T-helper 2 cell (primary cell): ENCODE results near the gene ACTG1.
A peak's percentile ranks its signal among the peaks of the same experiment; 100 is the strongest.

ENCODE experiments used
- DNase-seq, 5 experiments: peaks; one replicate each; pipeline versions ENCODE4 v3.0.0 to v3.0.0-alpha.2; 2012 to 2022

Gene ACTG1

GRCh38 chr17:81515530-81516041 lies 3.0 kb upstream of the ACTG1 start:
- no peak for DNase-seq

GRCh38 chr17:81514739-81515529 lies 2.3 kb upstream of the ACTG1 start:
- peak; percentile 33 to 80 (median 61) for DNase-seq

- DNase-seq = peak in 1 of 5 experiments; percentile 24
Observed at GRCh38 chr17:81514489-81514738, 1.8 kb upstream of the ACTG1 start.

GRCh38 chr17:81513753-81514488 lies 1.3 kb upstream of the ACTG1 start:
- DNase-seq = peak in 2 of 5 experiments; percentile 23 to 53

- DNase-seq = peak in 4 of 5 experiments; percentile 33 to 83 (median 50)
Observed at GRCh38 chr17:81513372-81513752, 763 bp upstream of the ACTG1 start.

- DNase-seq = peak in 1 of 5 experiments; percentile 44
Observed at GRCh38 chr17:81511804-81512561, 616 bp downstream of the ACTG1 start.

GRCh38 chr17:81511554-81511803 lies 1.1 kb downstream of the ACTG1 start:
- no peak for DNase-seq

- DNase-seq = peak in 2 of 5 experiments; percentile 44 to 68
Observed at GRCh38 chr17:81510785-81511553, 1.6 kb downstream of the ACTG1 start.

- DNase-seq = peak in 1 of 5 experiments; percentile 17
Observed at GRCh38 chr17:81509972-81510784, 2.4 kb downstream of the ACTG1 start.

GRCh38 chr17:81509207-81509971 lies 3.2 kb downstream of the ACTG1 start:
- DNase-seq = peak in 2 of 5 experiments; percentile 22 to 58

GRCh38 chr17:81508639-81509206 lies 3.9 kb downstream of the ACTG1 start:
- DNase-seq = peak in 1 of 5 experiments; percentile 25

- DNase-seq = no peak
Observed at GRCh38 chr17:81503619-81504018, 9.0 kb downstream of the ACTG1 start.

GRCh38 chr17:81502471-81503017 lies 10.1 kb downstream of the ACTG1 start:
- no peak for DNase-seq

GRCh38 chr17:81500047-81500446 lies 12.6 kb downstream of the ACTG1 start:
- no peak for DNase-seq

GRCh38 chr17:81499601-81499970 lies 13.0 kb downstream of the ACTG1 start:
- DNase-seq = no peak

- no peak for DNase-seq
Observed at GRCh38 chr17:81498953-81499600, 13.5 kb downstream of the ACTG1 start.

GRCh38 chr17:81494626-81495377 lies 17.8 kb downstream of the ACTG1 start:
- DNase-seq = peak in 1 of 5 experiments; percentile 62

- DNase-seq = no peak
Observed at GRCh38 chr17:81493198-81494038, 19.2 kb downstream of the ACTG1 start.
